NCI-H748 (cell line): ENCODE data around the gene IPO13.

ENCODE experiments used
- DNase-seq: peaks from one replicate; lab custom pipeline; 2025; ENCODE audit not compliant: unreplicated experiment; lab: John Stamatoyannopoulos, UW

Gene IPO13

GRCh38 chr1:44002606-44003157, 55.9 kb downstream of the IPO13 start:
- DNase-seq, result no peak

GRCh38 chr1:44008259-44008658, 61.5 kb downstream of the IPO13 start:
- no peak for DNase-seq

- no peak for DNase-seq
These were observed 64.3 kb downstream of the IPO13 start for GRCh38 chr1:44010935-44011471.

GRCh38 chr1:44012404-44012803, 65.7 kb downstream of the IPO13 start:
- no peak for DNase-seq

- no peak for DNase-seq
These were observed 66.3 kb downstream of the IPO13 start for GRCh38 chr1:44012941-44013609.

- no peak for DNase-seq
These were observed 67.2 kb downstream of the IPO13 start for GRCh38 chr1:44013949-44014348.

GRCh38 chr1:44014365-44015104, 67.8 kb downstream of the IPO13 start:
- no peak for DNase-seq

GRCh38 chr1:44015206-44015605, 68.5 kb downstream of the IPO13 start:
- no peak for DNase-seq

GRCh38 chr1:44016041-44016889, 69.5 kb downstream of the IPO13 start:
- no peak for DNase-seq

GRCh38 chr1:44016890-44017400, 70.2 kb downstream of the IPO13 start:
- DNase-seq, result no peak
